ENCODE measurements around the gene BAZ1B. TPM values are rescaled to one million over a fixed set of nuclear protein-coding genes. Genes with fewer than 3 reads are reported as not detected.
"Not testable (repeated sequence)": the region's sequence is repeated elsewhere in the genome, so short reads cannot be mapped to it uniquely, and the experiment has no call there.

BAZ1B gene
- total RNA-seq, 4 donors from 2014 or later, result 27.9 to 36.7 (median 29.6) TPM

GRCh38 chr7:73487486-73487885 lies 34.6 kb downstream of the BAZ1B start:
- Histone ChIP-seq H3K4me3 (no peak overlapping the region), H3K9me3 (no peaks in the 10 kb centered on the region), H3K27ac (no peak overlapping the region), H3K36me3 (peaks cover 87% of the 10 kb centered on the region), H3K4me1 (no peaks in the 10 kb centered on the region), H3K27me3 (no peaks in the 10 kb centered on the region)
- WGBS, result 92% methylated on average over 1 of the region's 1 CpG
- TF ChIP-seq CTCF (IDR thresholded peaks at IDR 0.05) (no peak), POLR2A (IDR thresholded peaks at IDR 0.05) (no peak), EP300 (IDR thresholded peaks at IDR 0.05) (no peak), POLR2AphosphoS5 (IDR thresholded peaks at IDR 0.05) (no peak)
- DNase-seq (ENCODE audit: low spot score in 2 of 2), result no peak

- no peak for DNase-seq (ENCODE audit: low spot score in 2 of 2)
- Histone ChIP-seq H3K9me3 (no peaks in the 10 kb centered on the region), H3K27ac (no peak overlapping the region), H3K4me3 (no peak overlapping the region), H3K27me3 (no peaks in the 10 kb centered on the region), H3K36me3 (peaks cover 70% of the 10 kb centered on the region), H3K4me1 (no peaks in the 10 kb centered on the region)
- TF ChIP-seq POLR2A (IDR thresholded peaks at IDR 0.05) (no peak), POLR2AphosphoS5 (IDR thresholded peaks at IDR 0.05) (no peak), CTCF (IDR thresholded peaks at IDR 0.05) (no peak), EP300 (IDR thresholded peaks at IDR 0.05) (no peak)
- WGBS, result 96% methylated on average over 1 of the region's 1 CpG
Measured at GRCh38 chr7:73483171-73483570, 38.9 kb downstream of the BAZ1B start.

GRCh38 chr7:73482746-73483145 lies 39.3 kb downstream of the BAZ1B start:
- H3K4me3 ChIP-seq, result no peak overlapping the region
- TF ChIP-seq EP300 (IDR thresholded peaks at IDR 0.05), result no peak
- TF ChIP-seq POLR2A (IDR thresholded peaks at IDR 0.05), result no peak
- no peak for TF ChIP-seq POLR2AphosphoS5 (IDR thresholded peaks at IDR 0.05)
- WGBS, result 90% methylated on average over 5 of the region's 5 CpGs
- H3K27ac ChIP-seq, result no peak overlapping the region
- no peaks in the 10 kb centered on the region for H3K27me3 ChIP-seq
- no peaks in the 10 kb centered on the region for H3K9me3 ChIP-seq
- H3K4me1 ChIP-seq, result no peaks in the 10 kb centered on the region
- no peak for DNase-seq (ENCODE audit: low spot score in 2 of 2)
- peaks cover 70% of the 10 kb centered on the region for H3K36me3 ChIP-seq

GRCh38 chr7:73481521-73481920 lies 40.6 kb downstream of the BAZ1B start:
- H3K36me3 ChIP-seq, result peaks cover 70% of the 10 kb centered on the region
- H3K27ac ChIP-seq; H3K27me3 ChIP-seq; H3K9me3 ChIP-seq; H3K4me1 ChIP-seq; H3K4me3 ChIP-seq; DNase-seq (ENCODE audit: low spot score in 2 of 2): not testable (repeated sequence)
- WGBS, result 98% methylated on average over 12 of the region's 12 CpGs

- Histone ChIP-seq H3K9me3 (no peaks in the 10 kb centered on the region), H3K27ac (no peak overlapping the region), H3K27me3 (no peaks in the 10 kb centered on the region), H3K4me1 (no peaks in the 10 kb centered on the region), H3K4me3 (no peak overlapping the region), H3K36me3 (peaks cover 71% of the 10 kb centered on the region)
- no peak for DNase-seq (ENCODE audit: low spot score in 2 of 2)
- TF ChIP-seq EP300 (IDR thresholded peaks at IDR 0.05) (no peak), POLR2A (IDR thresholded peaks at IDR 0.05) (no peak), POLR2AphosphoS5 (IDR thresholded peaks at IDR 0.05) (no peak), CTCF (IDR thresholded peaks at IDR 0.05) (no peak)
Measured at GRCh38 chr7:73478549-73478948, 43.5 kb downstream of the BAZ1B start.

- no peaks in the 10 kb centered on the region for H3K9me3 ChIP-seq
- H3K4me1 ChIP-seq, result no peaks in the 10 kb centered on the region
- no peak overlapping the region for H3K27ac ChIP-seq
- no peak for DNase-seq (ENCODE audit: low spot score in 2 of 2)
- no peaks in the 10 kb centered on the region for H3K27me3 ChIP-seq
- 77% methylated on average over 5 of the region's 5 CpGs for WGBS
- peaks cover 73% of the 10 kb centered on the region for H3K36me3 ChIP-seq
- TF ChIP-seq POLR2AphosphoS5 (IDR thresholded peaks at IDR 0.05) (no peak), POLR2A (IDR thresholded peaks at IDR 0.05) (no peak), EP300 (IDR thresholded peaks at IDR 0.05) (no peak), CTCF (IDR thresholded peaks at IDR 0.05) (no peak)
- no peak overlapping the region for H3K4me3 ChIP-seq
Measured at GRCh38 chr7:73477376-73477775, 44.7 kb downstream of the BAZ1B start.
